Activated naive CD4-positive, alpha-beta T cell treated with anti-CD3 and anti-CD28 coated beads for 36 hours (primary cell): Measurements from ENCODE around the gene NBPF20. TPM values are rescaled to one million over a fixed set of nuclear protein-coding genes. Genes with fewer than 3 reads are reported as not detected.
"Not testable (repeated sequence)": the region's sequence is repeated elsewhere in the genome, so short reads cannot be mapped to it uniquely, and the experiment has no call there.

ENCODE experiments used
- CTCF ChIA-PET: fragments of 350-600 bp; sonication (Branson Sonifier 250); formaldehyde crosslinking; loops from one replicate; lab custom pipeline; 2021; ENCODE audit warnings: antibody characterized with exemption; lab: Charles Lee
- DNase-seq: peaks from one replicate; pipeline ENCODE4 v3.0.0-alpha.2; 2020
- H3K27ac Mint-ChIP-seq: one replicate; pipeline ENCODE4 v1.8.0; 2021; ENCODE audit warnings: mild to moderate bottlenecking, mixed read lengths
- H3K27me3 Mint-ChIP-seq: one replicate; pipeline ENCODE4 v1.8.0; 2021; ENCODE audit warnings: low read depth, mixed read lengths
- H3K36me3 Mint-ChIP-seq: one replicate; pipeline ENCODE4 v1.8.0; 2021; ENCODE audit warnings: low read depth, mixed read lengths
- H3K4me1 Mint-ChIP-seq: one replicate; pipeline ENCODE4 v1.8.0; 2021; ENCODE audit warnings: low read depth, mixed read lengths
- H3K4me3 Mint-ChIP-seq: one replicate; pipeline ENCODE4 v1.8.0; 2021; ENCODE audit warnings: mild to moderate bottlenecking, moderate library complexity, mixed read lengths
- H3K9me3 Mint-ChIP-seq: one replicate; pipeline ENCODE4 v1.8.0; 2021; ENCODE audit warnings: mixed read lengths
- intact Hi-C: fragments of 100-400 bp; cut with micrococcal nuclease; formaldehyde crosslinking; loops from one replicate; pipeline ENCODE4 v1.15.1; 2023
- total RNA-seq, 2 experiments: library from RNA; stranded (reverse); gene quantifications; one replicate each; pipeline ENCODE4 v1.2.3, GENCODE V29; 2021

The NBPF20 gene
- total RNA-seq, 2 experiments from 2014 or later = 1.4 to 1.8 TPM

- peaks cover 27% of the 10 kb centered on the region for H3K27me3 Mint-ChIP-seq
- H3K4me1 Mint-ChIP-seq, DNase-seq, intact Hi-C loops, H3K36me3 Mint-ChIP-seq, H3K27ac Mint-ChIP-seq, CTCF ChIA-PET, H3K4me3 Mint-ChIP-seq, H3K9me3 Mint-ChIP-seq: not testable (repeated sequence)
Observed at GRCh38 chr1:145454824-145455177, 29.4 kb upstream of the NBPF20 start.

GRCh38 chr1:145453873-145454823 lies 28.7 kb upstream of the NBPF20 start:
- H3K4me1 Mint-ChIP-seq, CTCF ChIA-PET, H3K27ac Mint-ChIP-seq, H3K36me3 Mint-ChIP-seq, intact Hi-C loops, H3K9me3 Mint-ChIP-seq, DNase-seq: not testable (repeated sequence)
- Mint-ChIP-seq H3K27me3 (peaks cover 27% of the 10 kb centered on the region), H3K4me3 (peak overlapping the region; percentile 6)

GRCh38 chr1:145452506-145452905 lies 27.1 kb upstream of the NBPF20 start:
- H3K4me1 Mint-ChIP-seq, CTCF ChIA-PET, H3K9me3 Mint-ChIP-seq, H3K4me3 Mint-ChIP-seq, intact Hi-C loops, H3K36me3 Mint-ChIP-seq, DNase-seq, H3K27ac Mint-ChIP-seq: not testable (repeated sequence)
- H3K27me3 Mint-ChIP-seq = peaks cover 24% of the 10 kb centered on the region

- peaks cover 24% of the 10 kb centered on the region for H3K27me3 Mint-ChIP-seq
Observed at GRCh38 chr1:145451914-145452313, 26.5 kb upstream of the NBPF20 start.

GRCh38 chr1:145445219-145445618 lies 19.8 kb upstream of the NBPF20 start:
- intact Hi-C loops, H3K9me3 Mint-ChIP-seq, H3K36me3 Mint-ChIP-seq, DNase-seq, H3K27me3 Mint-ChIP-seq, CTCF ChIA-PET, H3K4me1 Mint-ChIP-seq, H3K27ac Mint-ChIP-seq, H3K4me3 Mint-ChIP-seq: not testable (repeated sequence)

More at GRCh38 chr1:145451914-145452313, 26.5 kb upstream of the NBPF20 start:
- DNase-seq = peak; percentile 62
- H3K4me3 Mint-ChIP-seq, H3K9me3 Mint-ChIP-seq, H3K4me1 Mint-ChIP-seq, H3K36me3 Mint-ChIP-seq, CTCF ChIA-PET, H3K27ac Mint-ChIP-seq, intact Hi-C loops: not testable (repeated sequence)

- intact Hi-C loops, H3K27ac Mint-ChIP-seq, H3K9me3 Mint-ChIP-seq, DNase-seq, H3K27me3 Mint-ChIP-seq, H3K4me3 Mint-ChIP-seq, H3K4me1 Mint-ChIP-seq, CTCF ChIA-PET, H3K36me3 Mint-ChIP-seq: not testable (repeated sequence)
Observed at GRCh38 chr1:145442340-145442739, 16.9 kb upstream of the NBPF20 start.

GRCh38 chr1:145431363-145432256 lies 6.2 kb upstream of the NBPF20 start:
- H3K36me3 Mint-ChIP-seq, H3K27ac Mint-ChIP-seq, CTCF ChIA-PET, intact Hi-C loops, H3K4me1 Mint-ChIP-seq, DNase-seq: not testable (repeated sequence)
- Mint-ChIP-seq H3K27me3 (peaks cover 45% of the 10 kb centered on the region), H3K4me3 (peak overlapping the region; percentile 63), H3K9me3 (peaks cover 12% of the 10 kb centered on the region)

GRCh38 chr1:145430830-145431229 lies 5.4 kb upstream of the NBPF20 start:
- CTCF ChIA-PET, H3K36me3 Mint-ChIP-seq, H3K4me1 Mint-ChIP-seq, H3K27ac Mint-ChIP-seq, DNase-seq, intact Hi-C loops: not testable (repeated sequence)
- Mint-ChIP-seq H3K27me3 (peaks cover 45% of the 10 kb centered on the region), H3K9me3 (peaks cover 12% of the 10 kb centered on the region), H3K4me3 (peak overlapping the region; percentile 27)

GRCh38 chr1:145429329-145429728 lies 3.9 kb upstream of the NBPF20 start:
- H3K36me3 Mint-ChIP-seq, H3K27ac Mint-ChIP-seq, DNase-seq, H3K4me3 Mint-ChIP-seq, H3K4me1 Mint-ChIP-seq, CTCF ChIA-PET, intact Hi-C loops: not testable (repeated sequence)
- Mint-ChIP-seq H3K27me3 (peaks cover 45% of the 10 kb centered on the region), H3K9me3 (peaks cover 12% of the 10 kb centered on the region)

GRCh38 chr1:145424612-145425435 lies 579 bp downstream of the NBPF20 start:
- Mint-ChIP-seq H3K27me3 (peaks cover 23% of the 10 kb centered on the region), H3K4me3 (peak overlapping the region; percentile 97), H3K27ac (peak overlapping the region; percentile 85)
- H3K4me1 Mint-ChIP-seq, intact Hi-C loops, CTCF ChIA-PET, H3K9me3 Mint-ChIP-seq, H3K36me3 Mint-ChIP-seq: not testable (repeated sequence)
- peak; percentile 82 for DNase-seq

GRCh38 chr1:145415149-145415548 lies 10.3 kb downstream of the NBPF20 start:
- intact Hi-C loops, H3K27me3 Mint-ChIP-seq, H3K36me3 Mint-ChIP-seq, DNase-seq, H3K9me3 Mint-ChIP-seq, H3K4me1 Mint-ChIP-seq, CTCF ChIA-PET, H3K27ac Mint-ChIP-seq, H3K4me3 Mint-ChIP-seq: not testable (repeated sequence)

- H3K27ac Mint-ChIP-seq, CTCF ChIA-PET, H3K4me3 Mint-ChIP-seq, H3K4me1 Mint-ChIP-seq, intact Hi-C loops, DNase-seq, H3K36me3 Mint-ChIP-seq, H3K9me3 Mint-ChIP-seq, H3K27me3 Mint-ChIP-seq: not testable (repeated sequence)
Observed at GRCh38 chr1:145407266-145407665, 18.1 kb downstream of the NBPF20 start.
